Right atrium auricular region (tissue), 2 donors: ENCODE data around the gene SCIMP. TPM values are rescaled to one million over a fixed set of nuclear protein-coding genes. Genes with fewer than 3 reads are reported as not detected.
"Not testable (repeated sequence)": the region's sequence is repeated elsewhere in the genome, so short reads cannot be mapped to it uniquely, and the experiment has no call there.

Experiments used
- DNase-seq: peaks from one replicate; pipeline ENCODE4 v3.0.0-alpha.2; 2019; ENCODE audit warnings: low spot score
- H3K27ac ChIP-seq, 2 donors: fragments of 200-600 bp; sonication (generic); 1 replicate in 1 of 2; 2 replicates in 1 of 2; pipeline ENCODE4 v1.5.1; 2016 to 2019
- H3K27me3 ChIP-seq, 2 donors: fragments of 200-600 bp; sonication (generic); one replicate each; pipeline versions ENCODE4 v1.5.1 to v1.6.0; 2017 to 2019
- H3K36me3 ChIP-seq: fragments of 200-600 bp; sonication (generic); one replicate; pipeline ENCODE4 v1.5.1; 2016
- H3K4me1 ChIP-seq, 2 donors: fragments of 200-600 bp; sonication (generic); one replicate each; pipeline versions ENCODE4 v1.5.1 to v1.6.0; 2017 to 2019
- H3K4me3 ChIP-seq, 2 donors: fragments of 200-600 bp; sonication (generic); 1 replicate in 1 of 2; 2 replicates in 1 of 2; pipeline ENCODE4 v1.5.1; 2017 to 2019; ENCODE audit warnings: mild to moderate bottlenecking in 1 of 2, moderate library complexity in 1 of 2
- H3K9me3 ChIP-seq, 2 donors: fragments of 200-600 bp; sonication (generic); one replicate each; pipeline ENCODE4 v1.5.1; 2019
- total RNA-seq, 2 donors: library from RNA; depleted of rRNA; stranded (reverse); fragments of >200 nt; gene quantifications; one replicate each; pipeline ENCODE4 v1.1.0, GENCODE V29; 2016
- TF ChIP-seq, protein P1 (sequence below), 2 donors: fragments of 200-600 bp; sonication (generic); IDR thresholded peaks; one replicate each; pipeline ENCODE4 v1.5.1; 2019; ENCODE audit warnings: antibody characterized with exemption in 2 of 2

Gene SCIMP
- total RNA-seq, 2 donors from 2014 or later: 1.1 to 2.8 TPM

DNA sequence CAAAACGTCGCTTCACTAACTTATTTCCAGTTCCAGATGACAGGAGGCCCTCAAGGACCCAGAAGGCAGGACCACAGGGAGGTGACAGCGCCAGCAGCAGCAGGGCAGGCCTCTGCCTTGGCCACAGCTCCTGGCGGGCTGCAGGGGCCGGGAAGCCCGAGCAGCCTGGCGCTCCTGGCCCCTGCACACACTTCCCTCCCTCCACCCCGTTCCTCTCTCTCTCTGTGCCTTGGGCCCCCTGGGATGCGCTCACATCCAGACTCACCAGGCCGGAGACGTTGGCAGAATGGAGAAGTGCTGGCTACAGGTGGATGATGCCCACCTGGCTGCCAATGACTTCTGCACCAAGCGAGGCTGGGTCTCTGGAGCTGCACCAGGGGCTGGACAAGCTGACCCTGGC is 55.7 kb downstream of the SCIMP start:
- TF ChIP-seq, protein P1, sequence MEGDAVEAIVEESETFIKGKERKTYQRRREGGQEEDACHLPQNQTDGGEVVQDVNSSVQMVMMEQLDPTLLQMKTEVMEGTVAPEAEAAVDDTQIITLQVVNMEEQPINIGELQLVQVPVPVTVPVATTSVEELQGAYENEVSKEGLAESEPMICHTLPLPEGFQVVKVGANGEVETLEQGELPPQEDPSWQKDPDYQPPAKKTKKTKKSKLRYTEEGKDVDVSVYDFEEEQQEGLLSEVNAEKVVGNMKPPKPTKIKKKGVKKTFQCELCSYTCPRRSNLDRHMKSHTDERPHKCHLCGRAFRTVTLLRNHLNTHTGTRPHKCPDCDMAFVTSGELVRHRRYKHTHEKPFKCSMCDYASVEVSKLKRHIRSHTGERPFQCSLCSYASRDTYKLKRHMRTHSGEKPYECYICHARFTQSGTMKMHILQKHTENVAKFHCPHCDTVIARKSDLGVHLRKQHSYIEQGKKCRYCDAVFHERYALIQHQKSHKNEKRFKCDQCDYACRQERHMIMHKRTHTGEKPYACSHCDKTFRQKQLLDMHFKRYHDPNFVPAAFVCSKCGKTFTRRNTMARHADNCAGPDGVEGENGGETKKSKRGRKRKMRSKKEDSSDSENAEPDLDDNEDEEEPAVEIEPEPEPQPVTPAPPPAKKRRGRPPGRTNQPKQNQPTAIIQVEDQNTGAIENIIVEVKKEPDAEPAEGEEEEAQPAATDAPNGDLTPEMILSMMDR (IDR thresholded peaks at IDR 0.05): no peak
- no peak overlapping the region for H3K27ac ChIP-seq
- H3K4me1 ChIP-seq: no peaks in the 10 kb centered on the region
- no peak for DNase-seq
- peaks cover 52 to 91% of the 10 kb centered on the region in 2 donors for H3K9me3 ChIP-seq
- H3K4me3 ChIP-seq: no peak overlapping the region
- peaks cover 38% of the 10 kb centered on the region for H3K36me3 ChIP-seq
- no peaks in the 10 kb centered on the region for H3K27me3 ChIP-seq

DNA sequence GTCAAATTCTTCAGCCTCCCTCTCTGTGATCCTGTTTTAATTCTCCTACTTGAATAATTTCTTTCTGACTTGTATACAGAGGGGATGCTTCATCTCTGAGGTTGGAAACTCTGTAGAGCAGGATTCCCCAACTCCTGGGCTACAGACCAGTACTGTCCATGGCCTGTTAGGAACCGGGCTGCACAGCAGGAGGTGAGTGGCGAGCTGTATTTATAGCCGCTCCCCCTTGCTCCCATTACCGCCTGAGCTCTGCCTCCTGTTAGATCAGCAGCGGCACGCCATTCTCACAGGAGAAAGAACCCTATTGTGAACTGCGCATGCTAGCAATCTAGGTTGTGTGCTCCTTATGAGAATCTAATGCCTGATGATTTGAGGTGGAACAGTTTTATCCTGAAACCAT is 59.6 kb downstream of the SCIMP start:
- not testable (repeated sequence) for DNase-seq, H3K27ac ChIP-seq, H3K4me3 ChIP-seq, H3K27me3 ChIP-seq, H3K4me1 ChIP-seq
- Histone ChIP-seq H3K9me3 (peaks cover 17 to 51% of the 10 kb centered on the region in 2 donors), H3K36me3 (peaks cover 22% of the 10 kb centered on the region)

DNA sequence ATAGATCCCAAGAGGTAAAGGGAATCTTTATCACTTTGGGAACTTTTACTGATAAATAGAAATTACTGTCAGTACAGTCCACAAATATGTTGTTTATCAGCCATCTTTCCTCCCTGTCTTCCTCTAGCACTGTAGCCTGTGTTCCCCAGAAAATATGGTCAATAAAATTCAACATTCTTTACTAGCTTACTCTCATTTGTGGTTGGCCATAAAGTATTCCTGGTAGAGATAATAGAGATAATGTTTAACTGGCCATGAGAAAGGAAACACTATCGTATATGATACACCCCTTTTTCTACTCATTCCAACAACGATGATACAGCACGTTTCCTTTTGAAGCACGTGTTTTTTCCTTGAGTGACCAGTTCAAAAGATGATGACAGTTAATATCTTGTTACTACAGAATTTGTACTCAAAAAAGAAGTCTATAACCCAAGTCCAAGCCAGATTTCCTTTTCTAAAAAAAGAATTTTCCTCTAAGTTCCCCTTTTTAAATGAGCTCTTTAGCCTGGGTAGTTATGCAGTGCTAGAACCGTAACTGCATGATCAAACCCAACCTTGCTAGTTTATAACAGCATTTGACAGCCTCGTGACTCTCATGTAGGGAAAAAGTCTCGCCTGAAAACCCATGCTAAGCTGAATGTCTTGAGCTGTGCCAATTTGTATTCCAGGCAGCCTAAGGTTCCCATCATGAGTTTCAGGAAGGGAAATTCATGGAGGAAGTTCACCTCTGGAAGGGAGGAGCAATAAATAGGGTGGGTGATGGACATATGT is 68.7 kb downstream of the SCIMP start:
- H3K36me3 ChIP-seq, H3K9me3 ChIP-seq, H3K27ac ChIP-seq, H3K4me1 ChIP-seq, H3K4me3 ChIP-seq, H3K27me3 ChIP-seq, DNase-seq: not testable (repeated sequence)

DNA sequence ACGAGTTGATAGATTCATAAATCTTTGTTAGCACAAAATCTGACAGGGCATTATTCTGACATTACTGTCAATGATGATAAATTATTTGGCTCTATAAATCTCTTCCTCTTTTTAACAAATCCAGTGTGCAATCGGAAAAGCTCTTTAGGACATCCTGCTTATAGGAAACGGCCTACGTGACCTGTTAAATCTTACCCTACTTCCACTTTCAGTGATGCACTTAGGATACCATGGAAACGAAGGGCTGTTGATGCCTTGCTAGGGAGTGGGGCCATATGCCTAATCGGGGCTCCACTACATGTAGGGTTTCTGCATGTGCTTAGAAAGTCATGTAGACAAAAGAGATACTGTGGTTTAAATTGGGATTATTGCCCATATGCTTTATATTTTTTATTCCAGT is 70.2 kb downstream of the SCIMP start:
- H3K4me1 ChIP-seq: no peaks in the 10 kb centered on the region
- H3K36me3 ChIP-seq: no peaks in the 10 kb centered on the region
- no peaks in the 10 kb centered on the region for H3K27me3 ChIP-seq
- DNase-seq: no peak
- no peak overlapping the region for H3K27ac ChIP-seq
- no peak overlapping the region for H3K4me3 ChIP-seq
- TF ChIP-seq, protein P1 (IDR thresholded peaks at IDR 0.05): no peak
- H3K9me3 ChIP-seq: no peaks in the 10 kb centered on the region

DNA sequence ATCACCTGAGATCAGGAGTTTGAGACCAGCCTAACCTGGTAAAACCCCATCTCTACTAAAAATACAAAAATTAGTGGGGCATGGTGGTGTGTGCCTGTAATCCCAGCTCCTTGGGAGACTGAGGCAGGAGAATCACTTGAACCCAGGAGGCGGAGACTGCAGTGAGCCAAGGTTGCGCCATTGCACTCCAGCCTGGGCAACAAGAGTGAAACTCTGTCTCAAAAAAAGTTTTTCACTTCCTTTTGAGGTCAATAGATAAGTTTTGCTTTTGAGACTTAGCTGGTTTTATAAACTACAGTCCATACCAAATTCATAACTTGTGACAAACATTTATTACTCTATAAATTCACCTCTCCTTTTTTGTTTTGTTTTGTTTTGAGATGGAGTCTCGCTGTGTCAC is 72.9 kb downstream of the SCIMP start:
- H3K27ac ChIP-seq, DNase-seq, H3K27me3 ChIP-seq, H3K36me3 ChIP-seq, H3K4me3 ChIP-seq, H3K9me3 ChIP-seq, H3K4me1 ChIP-seq: not testable (repeated sequence)

DNA sequence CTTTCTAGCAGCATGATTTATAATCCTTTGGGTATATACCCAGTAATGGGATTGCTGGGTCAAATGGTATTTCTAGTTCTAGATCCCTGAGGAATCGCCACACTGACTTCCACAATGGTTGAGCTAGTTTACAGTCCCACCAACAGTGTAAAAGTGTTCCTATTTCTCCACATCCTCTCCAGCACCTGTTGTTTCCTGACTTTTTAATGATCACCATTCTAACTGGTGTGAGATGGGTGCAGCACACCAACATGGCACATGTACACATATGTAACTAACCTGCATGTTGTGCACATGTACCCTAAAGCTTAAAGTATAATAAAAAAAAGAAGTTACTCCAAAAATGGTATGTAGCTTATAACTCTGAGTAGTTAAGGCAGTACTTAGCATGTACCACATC is 74.0 kb downstream of the SCIMP start:
- not testable (repeated sequence) for H3K4me1 ChIP-seq, H3K9me3 ChIP-seq, H3K27me3 ChIP-seq, DNase-seq, H3K36me3 ChIP-seq, H3K27ac ChIP-seq, H3K4me3 ChIP-seq

Other genes starting within 250 kb of the SCIMP start
- 10 to 100 TPM; 20.3 to 24.7 TPM for gene CAMTA2, start 247.2 kb downstream of the SCIMP start, total RNA-seq
- gene INCA1, start 237.3 kb downstream of the SCIMP start, total RNA-seq: 1 to 10 TPM; 1.7 to 2.9 TPM
- 100 to 1,000 TPM; 179 to 232 TPM for gene KIF1C, start 236.9 kb downstream of the SCIMP start, total RNA-seq
- not detected for gene SLC52A1, start 199.4 kb downstream of the SCIMP start, total RNA-seq
- 1 to 10 TPM; 7.2 to 7.4 TPM for gene ZFP3, start 156.4 kb downstream of the SCIMP start, total RNA-seq
- gene ZNF232, start 123.0 kb downstream of the SCIMP start, total RNA-seq: 1 to 10 TPM; 2.7 to 5.6 TPM
- gene USP6, start 118.8 kb downstream of the SCIMP start, total RNA-seq: not detected
- gene ZNF594, start 43.0 kb downstream of the SCIMP start, total RNA-seq: 1 to 10 TPM; 4.7 to 4.8 TPM
- 10 to 100 TPM; 29.6 to 34.1 TPM for gene RABEP1, start 47.4 kb upstream of the SCIMP start, total RNA-seq
- 10 to 100 TPM; 21.7 to 48.2 TPM for gene NUP88, start 184.8 kb upstream of the SCIMP start, total RNA-seq
- gene RPAIN, start 185.3 kb upstream of the SCIMP start, total RNA-seq: 10 to 100 TPM; 31.4 to 40.7 TPM
- gene C1QBP, start 204.3 kb upstream of the SCIMP start, total RNA-seq: 100 to 1,000 TPM in 1 of 2 donors, 10 to 100 TPM in 1; 82.8 to 126 TPM
- 1 to 10 TPM; 5.6 to 5.8 TPM for gene DHX33, start 234.1 kb upstream of the SCIMP start, total RNA-seq